Pancreas (tissue), 10 donors: Measurements from ENCODE around the gene HPSE. TPM values are rescaled to one million over a fixed set of nuclear protein-coding genes. Genes with fewer than 3 reads are reported as not detected.

Experiments
- ATAC-seq, 4 donors: fragments of 200-7000 bp; cut with Tn5 transposase; one replicate each; pipeline versions ENCODE4 v1.8.0 to v1.9.1; 2020; ENCODE audit warnings: mild to moderate bottlenecking in 4 of 4, moderate library complexity in 4 of 4
- DNase-seq, 6 donors: peaks; one replicate each; pipeline ENCODE4 v3.0.0-alpha.2; 2020
- FAIRE-seq: peaks from 2 replicates; lab custom pipeline; 2012; peaks lifted over from hg19 to GRCh38; lab: Jason Lieb, UNC
- H3K27ac ChIP-seq, 4 donors: fragments of 200-600 bp; sonication (generic); 1 replicate in 3 of 4; 2 replicates in 1 of 4; pipeline versions ENCODE4 v1.5.0 to v1.8.0; 2020
- H3K27me3 ChIP-seq, 4 donors: fragments of 200-600 bp; one replicate each; pipeline ENCODE4 v1.8.0; 2021
- H3K36me3 ChIP-seq, 3 donors: fragments of 200-600 bp; sonication (generic) in 1 of 3; one replicate each; pipeline versions ENCODE4 v1.5.0 to v1.8.0; 2020 to 2021
- H3K4me1 ChIP-seq, 3 donors: fragments of 200-600 bp; one replicate each; pipeline ENCODE4 v1.8.0; 2021
- H3K4me3 ChIP-seq, 4 donors: fragments of 200-600 bp; sonication (generic) in 2 of 4; one replicate each; pipeline versions ENCODE4 v1.5.0 to v1.8.0; 2020 to 2021
- H3K9me3 ChIP-seq, 4 donors: fragments of 200-600 bp; one replicate each; pipeline ENCODE4 v1.8.0; 2021
- WGBS, 2 donors: extraction: QIAGEN DNeasy Blood & Tissue Kit; methylation state at CpG; one replicate each; pipeline ENCODE4 v1.1.7; 2013; 5-methylcytosine and 5-hydroxymethylcytosine counted together
- intact Hi-C, 3 donors: fragments of 100-400 bp; cut with DNase I; formaldehyde crosslinking; loops; one replicate each; pipeline versions ENCODE4 v1.11.1 to v1.14.2; 2022
- polyA plus RNA-seq, 2 donors: library from polyadenylated mRNA; stranded (reverse); fragments of 200-250 nt; gene quantifications; one replicate each; pipeline ENCODE4 v1.2.3, GENCODE V29; 2013
- total RNA-seq, 6 donors: library from RNA; stranded (reverse); fragmentation: NEBNext Ultra II Directional in 4 of 6; extraction: Animal tissue kit (Norgen Biotek cat#: 25700) in 4 of 6; gene quantifications; one replicate each; pipeline versions ENCODE4 v1.2.1 to v1.2.4, GENCODE V29; 2021 to 2023
- TF ChIP-seq, protein P1 (sequence below), 4 donors: fragments of 200-600 bp; sonication (generic) in 3 of 4; IDR thresholded peaks; one replicate each; pipeline versions ENCODE4 v1.5.0 to v1.8.0; 2021; ENCODE audit warnings: antibody characterized with exemption in 4 of 4
- donor health status: healthy with polysubstance abuse.
- donor health status: DM: no; HTN: no; CAD: no; lungs with moderate emphysema.
- donor health status: DM: no; HTN: no; CAD: no.
- donor health status: control.
- donor health status: control.
- donor health status: Bipolar disorder and iron deficiency.
- donor health status: DM: yes; HTN: yes; CAD: no.
- donor health status: DM: no; HTN: no; CAD: no.
- donor health status: DM: no; HTN: no; CAD: no.
- donor health status: DM: yes; HTN: yes; CAD: no.

Gene HPSE
- total and polyA plus RNA-seq, 8 donors = 0.12 to 2.5 (median 0.70) TPM

- Histone ChIP-seq H3K36me3 (no peaks in the 10 kb centered on the region), H3K27me3 (no peaks in the 10 kb centered on the region), H3K27ac (no peak overlapping the region), H3K9me3 (no peaks in the 10 kb centered on the region), H3K4me3 (no peak overlapping the region), H3K4me1 (peaks cover 0 to 4% (median 0%) of the 10 kb centered on the region in 3 donors)
- intact Hi-C loops = no loop called here
- no peak for ATAC-seq
- TF ChIP-seq, protein P1, sequence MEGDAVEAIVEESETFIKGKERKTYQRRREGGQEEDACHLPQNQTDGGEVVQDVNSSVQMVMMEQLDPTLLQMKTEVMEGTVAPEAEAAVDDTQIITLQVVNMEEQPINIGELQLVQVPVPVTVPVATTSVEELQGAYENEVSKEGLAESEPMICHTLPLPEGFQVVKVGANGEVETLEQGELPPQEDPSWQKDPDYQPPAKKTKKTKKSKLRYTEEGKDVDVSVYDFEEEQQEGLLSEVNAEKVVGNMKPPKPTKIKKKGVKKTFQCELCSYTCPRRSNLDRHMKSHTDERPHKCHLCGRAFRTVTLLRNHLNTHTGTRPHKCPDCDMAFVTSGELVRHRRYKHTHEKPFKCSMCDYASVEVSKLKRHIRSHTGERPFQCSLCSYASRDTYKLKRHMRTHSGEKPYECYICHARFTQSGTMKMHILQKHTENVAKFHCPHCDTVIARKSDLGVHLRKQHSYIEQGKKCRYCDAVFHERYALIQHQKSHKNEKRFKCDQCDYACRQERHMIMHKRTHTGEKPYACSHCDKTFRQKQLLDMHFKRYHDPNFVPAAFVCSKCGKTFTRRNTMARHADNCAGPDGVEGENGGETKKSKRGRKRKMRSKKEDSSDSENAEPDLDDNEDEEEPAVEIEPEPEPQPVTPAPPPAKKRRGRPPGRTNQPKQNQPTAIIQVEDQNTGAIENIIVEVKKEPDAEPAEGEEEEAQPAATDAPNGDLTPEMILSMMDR (IDR thresholded peaks at IDR 0.05) = no peak
- no peak for FAIRE-seq
- WGBS, 2 donors = 79 to 88% methylated on average over 6 of the region's 6 CpGs
- DNase-seq = no peak
Measured at GRCh38 chr4:83339573-83339972, 4.9 kb upstream of the HPSE start.

- H3K4me3 ChIP-seq = no peak overlapping the region
- 30 to 42% methylated on average over 6 of the region's 6 CpGs for WGBS, 2 donors
Measured at GRCh38 chr4:83335701-83336100, 1.1 kb upstream of the HPSE start.

GRCh38 chr4:83331956-83332355 is 2.7 kb downstream of the HPSE start:
- Histone ChIP-seq H3K27ac (no peak overlapping the region), H3K9me3 (no peaks in the 10 kb centered on the region), H3K4me3 (no peak overlapping the region), H3K27me3 (no peaks in the 10 kb centered on the region), H3K36me3 (no peaks in the 10 kb centered on the region), H3K4me1 (peaks cover 0 to 4% (median 0%) of the 10 kb centered on the region in 3 donors)
- TF ChIP-seq, protein P1 (IDR thresholded peaks at IDR 0.05) = no peak
- intact Hi-C loops = no loop called here
- WGBS, 2 donors = 86 to 88% methylated on average over 3 of the region's 3 CpGs
- no peak for ATAC-seq
- no peak for FAIRE-seq
- DNase-seq = no peak

More at GRCh38 chr4:83335701-83336100, 1.1 kb upstream of the HPSE start:
- FAIRE-seq (no peak), ATAC-seq (peak in 1 of 4 donors; percentile 11), DNase-seq (no peak)
- Histone ChIP-seq H3K27ac (no peak overlapping the region), H3K27me3 (no peaks in the 10 kb centered on the region), H3K4me1 (peaks cover 0 to 4% (median 0%) of the 10 kb centered on the region in 3 donors), H3K36me3 (no peaks in the 10 kb centered on the region), H3K9me3 (no peaks in the 10 kb centered on the region)
- TF ChIP-seq, protein P1 (IDR thresholded peaks at IDR 0.05) = no peak
- intact Hi-C loops = no loop called here

GRCh38 chr4:83329521-83330110 is 5.0 kb downstream of the HPSE start:
- FAIRE-seq = no peak

More at GRCh38 chr4:83329521-83330110, 5.0 kb downstream of the HPSE start:
- Histone ChIP-seq H3K4me3 (no peak overlapping the region), H3K27ac (no peak overlapping the region), H3K36me3 (no peaks in the 10 kb centered on the region), H3K4me1 (no peaks in the 10 kb centered on the region), H3K27me3 (no peaks in the 10 kb centered on the region), H3K9me3 (no peaks in the 10 kb centered on the region)
- 86 to 88% methylated on average over 5 of the region's 5 CpGs for WGBS, 2 donors
- no peak for DNase-seq
- ATAC-seq = no peak
- TF ChIP-seq, protein P1 (IDR thresholded peaks at IDR 0.05) = no peak
- intact Hi-C loops = no loop called here
